WERI-Rb-1 (cell line): ENCODE results near the gene NT5DC1.

Source experiments
- DNase-seq: peaks from one replicate; pipeline ENCODE4 v3.0.0-alpha.2; 2020
- H3K27ac ChIP-seq: fragments of 250-450 bp; sonication (Bioruptor Pico); 2 replicates; pipeline ENCODE4 v1.5.1; 2020; ENCODE audit warnings: mild to moderate bottlenecking, moderate library complexity
- H3K27me3 ChIP-seq: fragments of 250-450 bp; sonication (Bioruptor Pico); 2 replicates; pipeline ENCODE4 v1.5.1; 2021; ENCODE audit warnings: mild to moderate bottlenecking, low read depth, moderate library complexity; ENCODE audit not compliant: insufficient read depth, severe bottlenecking
- H3K36me3 ChIP-seq: fragments of 250-450 bp; sonication (Bioruptor Pico); 2 replicates; pipeline ENCODE4 v1.5.1; 2020; ENCODE audit warnings: mild to moderate bottlenecking, moderate library complexity
- H3K4me3 ChIP-seq: 2 replicates; pipeline ENCODE4 v1.5.1; 2011; ENCODE audit warnings: low read depth, mild to moderate bottlenecking, control low read depth, low read length
- H3K9me3 ChIP-seq: fragments of 250-450 bp; sonication (Bioruptor Pico); 2 replicates; pipeline ENCODE4 v1.5.1; 2021; ENCODE audit warnings: mild to moderate bottlenecking, moderate library complexity; ENCODE audit not compliant: severe bottlenecking
- CTCF ChIP-seq: IDR thresholded peaks from 2 replicates; pipeline ENCODE4 v1.5.1; 2011; ENCODE audit warnings: low read depth, mild to moderate bottlenecking, control low read depth, inconsistent platforms, low read length

The NT5DC1 gene

GRCh38 chr6:116201538-116201937 is 100.9 kb downstream of the NT5DC1 start:
- no peak for TF ChIP-seq CTCF
- no peak overlapping the region for H3K27ac ChIP-seq
- H3K4me3 ChIP-seq = no peak overlapping the region
- no peak for DNase-seq
- H3K36me3 ChIP-seq = no peaks in the 10 kb centered on the region
- no peaks in the 10 kb centered on the region for H3K9me3 ChIP-seq
- H3K27me3 ChIP-seq = no peaks in the 10 kb centered on the region

GRCh38 chr6:116205281-116205680 is 104.6 kb downstream of the NT5DC1 start:
- H3K9me3 ChIP-seq = no peaks in the 10 kb centered on the region
- H3K36me3 ChIP-seq = no peaks in the 10 kb centered on the region
- H3K27ac ChIP-seq = no peak overlapping the region
- DNase-seq = no peak
- no peaks in the 10 kb centered on the region for H3K27me3 ChIP-seq
- TF ChIP-seq CTCF = no peak
- H3K4me3 ChIP-seq = no peak overlapping the region

- no peaks in the 10 kb centered on the region for H3K36me3 ChIP-seq
- H3K27ac ChIP-seq = no peak overlapping the region
- no peak overlapping the region for H3K4me3 ChIP-seq
- no peaks in the 10 kb centered on the region for H3K9me3 ChIP-seq
- no peak for DNase-seq
- no peaks in the 10 kb centered on the region for H3K27me3 ChIP-seq
- no peak for TF ChIP-seq CTCF
These were observed 105.7 kb downstream of the NT5DC1 start for GRCh38 chr6:116206231-116206903.

GRCh38 chr6:116208056-116208785 is 107.6 kb downstream of the NT5DC1 start:
- no peak for DNase-seq
- no peaks in the 10 kb centered on the region for H3K9me3 ChIP-seq
- TF ChIP-seq CTCF = no peak
- no peak overlapping the region for H3K4me3 ChIP-seq
- H3K27me3 ChIP-seq = no peaks in the 10 kb centered on the region
- H3K36me3 ChIP-seq = no peaks in the 10 kb centered on the region
- H3K27ac ChIP-seq = no peak overlapping the region

GRCh38 chr6:116210316-116210715 is 109.7 kb downstream of the NT5DC1 start:
- Histone ChIP-seq H3K36me3 (no peaks in the 10 kb centered on the region), H3K27me3 (no peaks in the 10 kb centered on the region), H3K9me3 (no peaks in the 10 kb centered on the region), H3K27ac (no peak overlapping the region), H3K4me3 (no peak overlapping the region)
- TF ChIP-seq CTCF = no peak
- DNase-seq = no peak
